Rectal smooth muscle tissue (tissue), 1 donor: Measurements from ENCODE around the gene TTC33.

ENCODE experiments used
- H3K27ac ChIP-seq: one replicate; pipeline ENCODE4 v1.7.0; 2013; ENCODE audit warnings: low read depth, low read length, inconsistent platforms
- H3K27me3 ChIP-seq: one replicate; pipeline ENCODE4 v1.7.0; 2013; ENCODE audit warnings: low read length; ENCODE audit not compliant: control insufficient read depth, insufficient read depth
- H3K36me3 ChIP-seq: one replicate; pipeline ENCODE4 v1.7.0; 2013; ENCODE audit warnings: low read length; ENCODE audit not compliant: control insufficient read depth, insufficient read depth
- H3K4me1 ChIP-seq: one replicate; pipeline ENCODE4 v1.7.0; 2013; ENCODE audit warnings: low read length; ENCODE audit not compliant: control insufficient read depth, insufficient read depth
- H3K4me3 ChIP-seq: one replicate; pipeline ENCODE4 v1.7.0; 2013; ENCODE audit warnings: low read length
- H3K9ac ChIP-seq: one replicate; pipeline ENCODE4 v1.7.0; 2013; ENCODE audit warnings: low read length

The TTC33 gene

GRCh38 chr5:40700116-40700782 lies 55.5 kb downstream of the TTC33 start:
- Histone ChIP-seq H3K27ac (no peak overlapping the region), H3K4me1 (no peaks in the 10 kb centered on the region), H3K4me3 (no peak overlapping the region), H3K27me3 (no peaks in the 10 kb centered on the region), H3K36me3 (no peaks in the 10 kb centered on the region), H3K9ac (no peak overlapping the region)

DNA sequence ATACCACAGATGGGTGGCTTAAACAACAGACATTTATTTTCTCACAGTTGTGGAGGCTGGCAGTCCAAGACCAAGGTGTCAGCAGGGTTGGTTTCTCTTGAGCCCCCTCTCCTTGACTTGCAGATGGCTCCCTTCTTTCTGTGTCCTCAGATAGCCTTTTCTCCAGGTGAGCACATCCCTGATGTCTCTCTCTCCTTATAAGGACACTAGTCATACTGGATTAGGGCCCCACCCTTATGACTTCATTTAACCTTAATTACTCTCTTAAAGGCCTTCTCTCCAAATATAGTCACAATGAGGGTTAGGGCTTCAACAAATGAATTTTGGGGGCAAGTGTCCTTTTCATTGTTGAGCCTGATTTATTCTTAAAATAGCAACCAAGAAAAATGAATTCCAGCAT lies 61.3 kb downstream of the TTC33 start:
- H3K27me3 ChIP-seq = no peaks in the 10 kb centered on the region
- no peak overlapping the region for H3K27ac ChIP-seq
- peaks cover 9% of the 10 kb centered on the region for H3K36me3 ChIP-seq
- no peak overlapping the region for H3K9ac ChIP-seq
- no peak overlapping the region for H3K4me3 ChIP-seq
- H3K4me1 ChIP-seq = no peaks in the 10 kb centered on the region

GRCh38 chr5:40691894-40692293 lies 63.9 kb downstream of the TTC33 start:
- Histone ChIP-seq H3K4me3 (no peak overlapping the region), H3K9ac (no peak overlapping the region), H3K27me3 (no peaks in the 10 kb centered on the region), H3K36me3 (peaks cover 9% of the 10 kb centered on the region), H3K27ac (no peak overlapping the region), H3K4me1 (peaks cover 4% of the 10 kb centered on the region)

- H3K4me1 ChIP-seq = peaks cover 4% of the 10 kb centered on the region
- H3K27ac ChIP-seq = no peak overlapping the region
Measured at GRCh38 chr5:40690267-40690666, 65.5 kb downstream of the TTC33 start.

DNA sequence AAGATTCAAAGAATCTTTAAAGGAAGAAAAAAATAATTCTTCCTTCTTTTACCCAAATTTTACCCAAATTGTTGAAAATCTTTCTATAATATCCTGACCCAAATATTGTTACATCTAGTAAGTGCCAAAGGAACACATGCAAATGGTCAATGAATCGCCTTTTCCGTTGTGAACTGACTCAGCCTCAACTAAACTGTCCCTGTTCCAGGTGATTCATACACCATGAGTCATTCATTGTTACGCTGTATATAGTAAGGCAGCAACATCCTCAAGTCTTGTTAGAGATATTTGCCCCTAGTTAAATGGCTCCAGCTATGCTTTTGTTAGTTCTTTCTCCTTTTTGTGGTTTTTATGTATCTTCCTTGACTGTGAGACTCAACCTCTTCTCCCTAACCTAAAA lies 66.3 kb downstream of the TTC33 start:
- Histone ChIP-seq H3K4me3 (no peak overlapping the region), H3K36me3 (peaks cover 9% of the 10 kb centered on the region), H3K27ac (no peak overlapping the region), H3K4me1 (peaks cover 4% of the 10 kb centered on the region), H3K27me3 (no peaks in the 10 kb centered on the region), H3K9ac (no peak overlapping the region)

More at GRCh38 chr5:40690267-40690666, 65.5 kb downstream of the TTC33 start:
- H3K9ac ChIP-seq = no peak overlapping the region
- no peaks in the 10 kb centered on the region for H3K27me3 ChIP-seq
- H3K4me3 ChIP-seq = no peak overlapping the region
- peaks cover 9% of the 10 kb centered on the region for H3K36me3 ChIP-seq

GRCh38 chr5:40688996-40689395 lies 66.8 kb downstream of the TTC33 start:
- Histone ChIP-seq H3K27ac (no peak overlapping the region), H3K4me3 (no peak overlapping the region), H3K27me3 (no peaks in the 10 kb centered on the region), H3K36me3 (peaks cover 9% of the 10 kb centered on the region), H3K9ac (no peak overlapping the region), H3K4me1 (peaks cover 4% of the 10 kb centered on the region)

GRCh38 chr5:40688127-40688761 lies 67.5 kb downstream of the TTC33 start:
- H3K9ac ChIP-seq = no peak overlapping the region
- H3K4me1 ChIP-seq = peaks cover 4% of the 10 kb centered on the region
- H3K27ac ChIP-seq = peak overlapping the region; percentile 3
- H3K36me3 ChIP-seq = peaks cover 9% of the 10 kb centered on the region
- peak overlapping the region; percentile 39 for H3K4me3 ChIP-seq
- no peaks in the 10 kb centered on the region for H3K27me3 ChIP-seq

GRCh38 chr5:40687321-40687720 lies 68.4 kb downstream of the TTC33 start:
- Histone ChIP-seq H3K9ac (no peak overlapping the region), H3K27me3 (no peaks in the 10 kb centered on the region), H3K4me3 (peak overlapping the region; percentile 39), H3K4me1 (peaks cover 4% of the 10 kb centered on the region), H3K36me3 (peaks cover 6% of the 10 kb centered on the region), H3K27ac (no peak overlapping the region)

DNA sequence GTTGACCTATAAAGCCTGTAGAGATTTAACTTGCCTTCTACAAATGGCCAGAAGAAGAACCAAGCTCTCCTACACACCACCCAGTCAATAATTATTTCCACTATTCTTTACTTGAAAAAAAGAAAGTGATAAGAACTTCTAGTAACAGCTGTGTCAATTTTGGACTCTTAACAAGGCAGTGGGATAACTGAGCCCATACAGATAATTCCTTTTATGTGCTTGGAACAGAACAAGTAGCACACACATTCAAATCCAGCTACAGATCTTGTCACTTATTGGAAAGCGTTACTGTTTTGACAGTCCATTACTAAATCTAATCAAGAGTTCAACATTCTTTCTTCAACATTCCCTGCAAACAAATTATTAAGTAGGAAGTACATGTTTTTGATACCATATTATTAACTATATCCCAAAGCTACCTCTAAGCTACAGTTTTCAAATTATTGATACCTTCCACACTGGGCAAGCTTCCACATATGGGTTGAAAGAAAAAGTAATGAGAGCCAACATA lies 69.7 kb downstream of the TTC33 start:
- Histone ChIP-seq H3K4me3 (no peak overlapping the region), H3K9ac (no peak overlapping the region), H3K27me3 (no peaks in the 10 kb centered on the region), H3K27ac (peak overlapping the region; percentile 3), H3K4me1 (peaks cover 4% of the 10 kb centered on the region), H3K36me3 (peaks cover 8% of the 10 kb centered on the region)

DNA sequence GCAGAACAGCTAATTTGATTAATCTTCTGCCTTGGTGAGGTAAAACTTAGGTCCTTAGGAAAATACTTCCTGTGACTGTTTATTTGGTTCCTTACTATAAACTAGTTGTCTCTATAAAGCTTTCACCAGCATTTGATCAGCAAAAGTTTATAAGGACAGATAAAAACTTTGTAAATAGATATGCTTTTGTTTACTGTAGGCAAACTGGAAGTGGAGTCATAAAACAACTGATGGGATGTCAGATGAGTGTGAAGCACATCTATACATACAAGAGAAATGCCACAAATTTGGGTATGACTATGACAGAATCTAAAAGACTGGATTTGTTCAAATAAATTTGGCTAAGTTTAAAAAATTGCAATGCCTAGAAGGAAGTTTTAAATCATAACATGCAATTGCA lies 70.6 kb downstream of the TTC33 start:
- Histone ChIP-seq H3K4me1 (peaks cover 4% of the 10 kb centered on the region), H3K27ac (no peak overlapping the region), H3K9ac (no peak overlapping the region), H3K36me3 (peaks cover 9% of the 10 kb centered on the region), H3K27me3 (no peaks in the 10 kb centered on the region), H3K4me3 (no peak overlapping the region)

DNA sequence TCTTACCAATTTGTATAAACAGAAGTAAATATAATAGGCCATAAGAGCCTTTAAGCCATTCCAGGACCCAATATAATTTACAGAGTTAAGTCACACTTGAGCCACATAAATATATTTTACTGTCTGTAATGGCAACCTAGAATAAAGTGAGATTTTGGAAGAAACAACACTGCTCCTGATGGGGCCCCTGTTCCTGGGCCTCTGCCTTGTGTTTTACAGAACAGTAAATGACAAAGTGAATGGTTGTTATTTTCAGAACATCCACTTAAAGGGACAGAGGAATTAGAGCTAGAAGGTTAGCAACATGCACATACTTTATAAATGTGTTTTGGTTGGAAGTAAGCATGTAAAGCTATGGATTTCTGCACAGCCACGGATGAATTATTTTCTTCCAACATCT lies 72.5 kb downstream of the TTC33 start:
- peak overlapping the region; percentile 74 for H3K27ac ChIP-seq
- peak overlapping the region; percentile 73 for H3K4me3 ChIP-seq

DNA sequence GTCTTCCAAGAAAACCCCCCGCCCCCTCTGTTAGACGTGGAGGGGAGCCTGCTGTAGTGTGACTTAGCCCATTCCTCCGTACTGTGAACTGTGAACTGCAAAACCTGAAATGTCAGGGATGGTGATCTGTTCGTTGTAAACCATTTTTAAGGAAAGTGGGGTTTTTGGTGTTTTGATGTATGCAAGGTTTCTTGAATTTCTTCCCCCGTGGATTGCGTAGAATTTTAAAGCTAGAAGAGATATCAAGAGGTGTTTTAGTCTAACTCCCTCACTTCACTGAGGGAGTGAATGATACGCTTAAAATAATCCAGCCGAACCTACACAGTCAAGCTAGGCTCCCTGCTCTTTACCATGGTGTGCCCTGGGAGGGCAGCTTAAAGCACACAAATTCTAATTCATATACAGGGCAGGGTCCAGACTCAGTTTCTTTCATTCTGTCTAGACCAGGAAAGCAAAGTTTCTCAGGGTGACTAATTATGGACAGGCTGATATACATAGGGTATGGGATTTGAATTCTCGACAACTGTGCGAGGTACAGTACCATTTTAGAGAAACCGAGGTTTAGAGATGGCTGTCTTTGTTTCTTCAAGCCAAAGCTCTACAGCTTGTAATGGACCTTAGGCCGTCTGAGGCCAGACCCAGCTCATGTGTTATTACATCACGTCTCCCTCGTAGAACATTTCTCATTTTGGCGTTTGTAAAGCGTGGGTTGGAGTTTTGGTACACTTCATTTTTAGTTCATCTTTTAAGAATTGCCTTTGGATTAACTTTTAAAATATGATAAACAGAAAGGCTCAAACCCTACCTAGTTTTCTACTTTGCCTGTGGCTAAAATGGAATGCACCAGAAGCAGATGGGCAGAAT lies 73.4 kb downstream of the TTC33 start:
- Histone ChIP-seq H3K9ac (peak overlapping the region; percentile 92), H3K4me3 (peak overlapping the region; percentile 73), H3K27me3 (no peaks in the 10 kb centered on the region), H3K36me3 (peaks cover 9% of the 10 kb centered on the region), H3K27ac (peak overlapping the region; percentile 74), H3K4me1 (no peaks in the 10 kb centered on the region)

More for the DNA sequence above, 72.5 kb downstream of the TTC33 start:
- H3K36me3 ChIP-seq = peaks cover 9% of the 10 kb centered on the region
- no peaks in the 10 kb centered on the region for H3K27me3 ChIP-seq
- no peak overlapping the region for H3K9ac ChIP-seq
- H3K4me1 ChIP-seq = peaks cover 1% of the 10 kb centered on the region
